OCI-LY3 (cell line): ENCODE data around the gene RHOBTB3.

Experiments
- H2AFZ ChIP-seq: fragments of 200-600, 300-600 bp; shearing (Covaris generic); 2 replicates; pipeline ENCODE4 v1.6.0; 2014; ENCODE audit warnings: antibody characterized with exemption, low read depth, low read length
- H3K27ac ChIP-seq: fragments of 200-600, 300-600 bp; sonication (generic); 2 replicates; pipeline ENCODE4 v1.5.1; 2014; ENCODE audit warnings: mild to moderate bottlenecking, low read length, moderate library complexity, mixed read lengths
- H3K27me3 ChIP-seq: fragments of 200-600, 300-600 bp; sonication (generic); 2 replicates; pipeline ENCODE4 v1.6.1; 2014; ENCODE audit warnings: low read depth, low read length, mixed read lengths
- H3K36me3 ChIP-seq: fragments of 200-600, 300-600 bp; sonication (generic); replicated peaks from 2 replicates; pipeline ENCODE3; 2014; ENCODE audit warnings: low read depth, low read length, mixed read lengths
- H3K4me1 ChIP-seq: fragments of 300-600, 200-600 bp; sonication (generic); 2 replicates; pipeline ENCODE4 v1.6.1; 2014; ENCODE audit warnings: low read length, mixed read lengths
- H3K4me2 ChIP-seq: fragments of 200-600, 300-600 bp; sonication (generic); 2 replicates; pipeline ENCODE4 v1.6.1; 2014; ENCODE audit warnings: low read length, mixed read lengths
- H3K4me3 ChIP-seq: fragments of 300-600, 200-600 bp; sonication (generic); 2 replicates; pipeline ENCODE4 v1.5.1; 2014; ENCODE audit warnings: antibody characterized with exemption, mild to moderate bottlenecking, low read length, moderate library complexity
- H3K79me2 ChIP-seq: fragments of 300-600, 200-600 bp; shearing (Covaris generic); 2 replicates; pipeline ENCODE4 v1.6.1; 2014; ENCODE audit warnings: mild to moderate bottlenecking, low read length, mixed read lengths
- H3K9ac ChIP-seq: fragments of 300-600, 200-600 bp; shearing (Covaris generic); 2 replicates; pipeline ENCODE4 v1.6.0; 2014; ENCODE audit warnings: mild to moderate bottlenecking, low read length, moderate library complexity
- H3K9me3 ChIP-seq: fragments of 200-600, 300-600 bp; shearing (Covaris generic); 2 replicates; pipeline ENCODE4 v1.6.1; 2014; ENCODE audit warnings: low read length, mixed read lengths; ENCODE audit not compliant: insufficient read depth
- H4K20me1 ChIP-seq: fragments of 200-600, 300-600 bp; sonication (generic); 2 replicates; pipeline ENCODE4 v1.6.1; 2016; ENCODE audit warnings: low read length, mixed read lengths; ENCODE audit not compliant: insufficient read depth
- EZH2phosphoT487 ChIP-seq: fragments of 200-600 bp; shearing (Covaris generic); IDR thresholded peaks from 2 replicates; pipeline ENCODE4 v1.6.1; 2018; ENCODE audit warnings: antibody characterized with exemption, mixed run types, low read depth
- TF ChIP-seq, protein P1 (sequence below): fragments of 200-600, 300-600 bp; sonication (generic); IDR thresholded peaks from 2 replicates; pipeline ENCODE4 v1.5.1; 2014; ENCODE audit warnings: antibody characterized with exemption, low read length, low read depth

The RHOBTB3 gene

DNA sequence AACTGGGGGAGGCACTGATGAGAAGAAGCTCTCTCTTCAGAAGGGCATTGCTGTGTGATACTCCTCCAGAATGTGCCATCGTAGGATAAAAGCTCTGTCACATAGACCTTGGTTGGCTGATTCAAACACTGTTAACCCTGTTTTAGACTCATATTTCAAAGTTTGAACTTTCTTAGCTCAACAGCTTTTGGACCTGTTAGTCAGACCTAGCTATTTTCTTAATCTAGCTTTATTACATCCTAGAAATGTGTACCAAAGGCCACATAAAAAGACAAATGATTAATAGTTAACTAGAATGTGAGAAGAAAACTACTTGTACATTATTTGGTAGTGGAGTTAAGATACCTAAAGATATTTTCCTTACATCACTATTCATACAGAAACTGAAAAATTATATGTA is 4.3 kb downstream of the RHOBTB3 start:
- no peak overlapping the region for H3K4me3 ChIP-seq
- no peaks in the 10 kb centered on the region for H3K79me2 ChIP-seq
- H3K9ac ChIP-seq = no peak overlapping the region
- no peak overlapping the region for H3K4me2 ChIP-seq
- H3K27me3 ChIP-seq = no peaks in the 10 kb centered on the region
- H4K20me1 ChIP-seq = no peaks in the 10 kb centered on the region
- peaks cover 12% of the 10 kb centered on the region for H3K4me1 ChIP-seq
- H2AFZ ChIP-seq = no peak overlapping the region
- TF ChIP-seq, protein P1, sequence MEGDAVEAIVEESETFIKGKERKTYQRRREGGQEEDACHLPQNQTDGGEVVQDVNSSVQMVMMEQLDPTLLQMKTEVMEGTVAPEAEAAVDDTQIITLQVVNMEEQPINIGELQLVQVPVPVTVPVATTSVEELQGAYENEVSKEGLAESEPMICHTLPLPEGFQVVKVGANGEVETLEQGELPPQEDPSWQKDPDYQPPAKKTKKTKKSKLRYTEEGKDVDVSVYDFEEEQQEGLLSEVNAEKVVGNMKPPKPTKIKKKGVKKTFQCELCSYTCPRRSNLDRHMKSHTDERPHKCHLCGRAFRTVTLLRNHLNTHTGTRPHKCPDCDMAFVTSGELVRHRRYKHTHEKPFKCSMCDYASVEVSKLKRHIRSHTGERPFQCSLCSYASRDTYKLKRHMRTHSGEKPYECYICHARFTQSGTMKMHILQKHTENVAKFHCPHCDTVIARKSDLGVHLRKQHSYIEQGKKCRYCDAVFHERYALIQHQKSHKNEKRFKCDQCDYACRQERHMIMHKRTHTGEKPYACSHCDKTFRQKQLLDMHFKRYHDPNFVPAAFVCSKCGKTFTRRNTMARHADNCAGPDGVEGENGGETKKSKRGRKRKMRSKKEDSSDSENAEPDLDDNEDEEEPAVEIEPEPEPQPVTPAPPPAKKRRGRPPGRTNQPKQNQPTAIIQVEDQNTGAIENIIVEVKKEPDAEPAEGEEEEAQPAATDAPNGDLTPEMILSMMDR = no peak
- no peak for TF ChIP-seq EZH2phosphoT487
- no peaks in the 10 kb centered on the region for H3K36me3 ChIP-seq
- no peak overlapping the region for H3K27ac ChIP-seq
- H3K9me3 ChIP-seq = no peaks in the 10 kb centered on the region

DNA sequence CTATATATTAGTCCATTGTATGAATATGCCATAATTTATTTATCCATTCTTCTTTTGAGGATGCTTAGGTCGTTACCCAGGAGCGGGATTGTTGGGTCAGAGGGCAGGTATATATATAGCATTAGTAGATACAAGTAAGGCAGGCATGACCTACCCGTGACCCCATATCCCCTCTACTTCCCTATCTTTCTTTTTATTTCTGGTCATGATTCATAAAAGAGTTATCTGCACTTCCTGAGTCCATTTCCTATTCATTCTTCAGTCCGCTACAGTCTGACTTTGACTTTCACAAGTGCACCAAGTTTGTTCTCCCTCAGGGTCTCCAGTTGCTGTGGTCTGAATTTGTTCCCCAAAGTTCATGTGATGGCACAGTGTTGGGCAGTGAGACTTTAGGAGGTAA is 6.9 kb downstream of the RHOBTB3 start:
- TF ChIP-seq, protein P1 = no peak
- no peak for TF ChIP-seq EZH2phosphoT487
- H3K36me3 ChIP-seq = no peaks in the 10 kb centered on the region

DNA sequence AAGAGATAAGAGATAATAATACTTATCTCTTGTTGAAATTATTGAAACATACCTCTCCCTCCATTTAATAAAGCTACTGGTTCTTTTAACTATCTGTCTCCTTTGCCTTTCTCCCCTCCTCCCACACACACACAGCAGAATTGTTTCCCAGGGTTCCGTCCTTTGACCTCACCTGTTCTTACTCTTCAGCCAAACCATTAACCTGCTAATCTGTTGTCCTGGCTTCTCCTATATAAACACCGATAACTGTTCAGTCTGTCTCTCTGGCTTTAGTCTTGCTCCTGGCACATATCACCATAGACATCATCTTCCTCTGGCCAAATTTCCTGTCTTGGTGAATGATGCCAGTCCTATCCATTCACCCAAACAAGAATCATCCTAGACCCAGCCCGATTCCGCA is 7.7 kb downstream of the RHOBTB3 start:
- Histone ChIP-seq H3K27ac (no peak overlapping the region), H3K9me3 (no peaks in the 10 kb centered on the region), H3K9ac (no peak overlapping the region), H3K4me2 (no peak overlapping the region), H3K79me2 (no peaks in the 10 kb centered on the region), H3K27me3 (no peaks in the 10 kb centered on the region), H2AFZ (no peak overlapping the region), H3K4me1 (peaks cover 6% of the 10 kb centered on the region), H3K4me3 (no peak overlapping the region), H4K20me1 (no peaks in the 10 kb centered on the region), H3K36me3 (no peaks in the 10 kb centered on the region)
- TF ChIP-seq EZH2phosphoT487 = no peak
- TF ChIP-seq, protein P1 = no peak

More for the DNA sequence above, 6.9 kb downstream of the RHOBTB3 start:
- Histone ChIP-seq H3K4me3 (no peak overlapping the region), H3K9ac (no peak overlapping the region), H3K4me2 (no peak overlapping the region), H3K27me3 (no peaks in the 10 kb centered on the region), H2AFZ (no peak overlapping the region), H3K27ac (no peak overlapping the region), H3K4me1 (peaks cover 6% of the 10 kb centered on the region), H3K79me2 (no peaks in the 10 kb centered on the region), H4K20me1 (no peaks in the 10 kb centered on the region), H3K9me3 (no peaks in the 10 kb centered on the region)

DNA sequence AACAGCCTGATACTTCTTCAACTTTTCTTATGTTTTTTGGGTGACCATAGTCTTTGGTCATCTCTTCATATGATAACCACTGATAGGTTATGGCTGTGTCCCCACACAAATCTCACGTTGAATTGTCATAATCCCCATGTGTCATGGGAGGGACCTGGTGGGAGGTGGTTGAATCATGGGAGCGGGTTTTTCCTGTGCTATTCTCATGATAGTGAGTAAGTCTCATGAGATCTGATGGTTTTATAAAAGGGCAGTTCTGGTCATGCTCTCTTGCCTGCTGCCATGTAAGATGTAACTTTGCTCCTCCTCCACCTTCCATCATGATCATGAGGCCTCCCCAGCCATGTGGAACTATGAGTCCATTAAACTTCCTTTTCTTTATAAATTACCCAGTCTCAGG is 8.7 kb downstream of the RHOBTB3 start:
- TF ChIP-seq EZH2phosphoT487 = no peak
- TF ChIP-seq, protein P1 = no peak
- H3K27me3 ChIP-seq = no peaks in the 10 kb centered on the region
- no peaks in the 10 kb centered on the region for H3K79me2 ChIP-seq
- H3K9me3 ChIP-seq = no peaks in the 10 kb centered on the region
- H3K9ac ChIP-seq = no peak overlapping the region
- no peak overlapping the region for H3K4me2 ChIP-seq
- H3K27ac ChIP-seq = no peak overlapping the region
- H2AFZ ChIP-seq = no peak overlapping the region
- peaks cover 6% of the 10 kb centered on the region for H3K4me1 ChIP-seq
- H4K20me1 ChIP-seq = no peaks in the 10 kb centered on the region
- H3K36me3 ChIP-seq = no peaks in the 10 kb centered on the region
- H3K4me3 ChIP-seq = no peak overlapping the region
